Cardiac muscle cell (in vitro differentiated cells and primary cell): ENCODE results near the gene SIRT3. TPM values are rescaled to one million over a fixed set of nuclear protein-coding genes. Genes with fewer than 3 reads are reported as not detected.
"Not testable (repeated sequence)": the region's sequence is repeated elsewhere in the genome, so short reads cannot be mapped to it uniquely, and the experiment has no call there.

Experiments
- DNase-seq, 2 donors: peaks; one replicate each; pipeline versions ENCODE4 v3.0.0 to v3.0.0-alpha.2; 2010 to 2017; ENCODE audit warnings: low read depth in 1 of 2, low spot score in 1 of 2
- H3K27ac ChIP-seq: fragments of 200-600 bp; sonication (generic); 2 replicates; pipeline ENCODE4 v1.5.1; 2016
- H3K27me3 ChIP-seq: fragments of 200-600 bp; sonication (generic); 2 replicates; pipeline ENCODE4 v1.6.0; 2016; ENCODE audit warnings: control low read depth
- H3K36me3 ChIP-seq: fragments of 200-600 bp; sonication (generic); 2 replicates; pipeline ENCODE4 v1.5.1; 2016; ENCODE audit warnings: control low read depth
- H3K4me1 ChIP-seq: fragments of 200-600 bp; sonication (generic); 2 replicates; pipeline ENCODE4 v1.8.1; 2017; ENCODE audit warnings: low read depth, mild to moderate bottlenecking, mixed run types
- H3K4me3 ChIP-seq: fragments of 200-600 bp; sonication (generic); 2 replicates; pipeline ENCODE4 v1.5.1; 2016; ENCODE audit warnings: mild to moderate bottlenecking
- H3K9me3 ChIP-seq: fragments of 200-600 bp; sonication (generic); 2 replicates; pipeline ENCODE4 v1.5.1; 2017; ENCODE audit warnings: low read depth, mild to moderate bottlenecking, control low read depth
- CTCF ChIP-seq: IDR thresholded peaks from 2 replicates; pipeline ENCODE4 v1.5.1; 2012; ENCODE audit warnings: low read depth, mild to moderate bottlenecking, low read length
- polyA plus RNA-seq: library from polyadenylated mRNA; unstranded; fragments of >200 nt; fragmentation: Nextera tagmentation; extraction: Ambion mirVana; gene quantifications from 2 replicates; pipeline ENCODE4 v1.2.1, GENCODE V29; 2016
- total RNA-seq: library from RNA; depleted of rRNA; stranded (reverse); fragments of >200 nt; gene quantifications from 2 replicates; pipeline ENCODE4 v1.2.3, GENCODE V29; 2016

Gene SIRT3
- total and polyA plus RNA-seq, 2 experiments from 2014 or later: 46.1 to 53.6 TPM

DNA sequence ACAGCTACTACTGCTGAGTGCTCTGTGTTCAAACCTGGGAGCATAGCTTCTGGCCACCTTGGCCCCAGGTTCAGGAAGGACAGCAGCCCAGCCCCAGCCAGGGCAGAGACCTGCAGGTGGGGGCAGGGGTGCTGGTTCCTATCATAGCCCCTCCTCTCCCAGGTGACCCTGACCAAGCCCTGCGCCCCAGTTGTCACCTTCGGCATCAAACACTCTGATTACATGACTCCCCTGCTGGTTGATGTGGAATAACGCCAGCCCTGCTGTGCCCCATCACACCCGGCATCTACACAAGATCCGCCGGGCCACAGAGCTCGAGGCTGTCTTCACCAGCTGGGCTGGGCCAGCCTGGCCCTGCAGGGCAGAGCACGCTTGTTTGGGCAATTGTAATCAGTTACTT, 36.4 kb downstream of the SIRT3 start:
- Histone ChIP-seq H3K4me1 (no peaks in the 10 kb centered on the region), H3K27ac (no peak overlapping the region), H3K9me3 (no peaks in the 10 kb centered on the region), H3K27me3 (no peaks in the 10 kb centered on the region), H3K4me3 (no peak overlapping the region), H3K36me3 (no peaks in the 10 kb centered on the region)
- TF ChIP-seq CTCF: no peak
- DNase-seq: no peak

- TF ChIP-seq CTCF: no peak
- no peaks in the 10 kb centered on the region for H3K9me3 ChIP-seq
- H3K36me3 ChIP-seq: no peaks in the 10 kb centered on the region
- H3K27me3 ChIP-seq: no peaks in the 10 kb centered on the region
- no peak overlapping the region for H3K27ac ChIP-seq
- no peaks in the 10 kb centered on the region for H3K4me1 ChIP-seq
- no peak for DNase-seq
- no peak overlapping the region for H3K4me3 ChIP-seq
These were observed 37.0 kb downstream of the SIRT3 start for GRCh38 chr11:199004-199581.

- DNase-seq: no peak
- no peaks in the 10 kb centered on the region for H3K36me3 ChIP-seq
- H3K27me3 ChIP-seq: no peaks in the 10 kb centered on the region
- no peaks in the 10 kb centered on the region for H3K4me1 ChIP-seq
- H3K27ac ChIP-seq: no peak overlapping the region
- H3K4me3 ChIP-seq: no peak overlapping the region
- no peaks in the 10 kb centered on the region for H3K9me3 ChIP-seq
- TF ChIP-seq CTCF: no peak
These were observed 37.8 kb downstream of the SIRT3 start for GRCh38 chr11:198236-198806.

DNA sequence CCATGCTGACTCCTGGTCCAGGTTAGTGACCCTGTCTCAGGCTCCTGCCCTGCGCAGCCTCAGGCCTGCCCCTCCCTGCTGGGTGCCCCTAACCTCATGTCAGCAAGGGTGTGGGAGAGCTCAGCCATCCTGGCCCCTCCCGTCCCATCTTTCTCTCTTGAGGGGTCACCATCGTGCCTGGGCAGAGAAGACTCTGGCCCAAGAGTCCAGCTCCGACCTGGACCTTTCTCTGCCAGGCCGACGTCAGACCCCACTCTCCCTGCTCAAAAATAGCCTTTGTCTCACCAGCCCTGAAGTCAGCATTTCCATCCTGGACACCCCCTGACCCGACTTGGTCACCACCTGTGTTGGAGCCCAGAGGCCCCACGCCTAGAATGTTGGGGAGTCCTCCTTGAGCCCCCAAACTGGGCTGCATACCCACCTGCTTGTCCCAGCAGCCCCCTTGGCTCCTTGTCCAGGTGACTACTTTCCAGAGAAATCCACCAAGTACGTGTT, 38.4 kb downstream of the SIRT3 start:
- no peaks in the 10 kb centered on the region for H3K36me3 ChIP-seq
- no peaks in the 10 kb centered on the region for H3K27me3 ChIP-seq
- no peak overlapping the region for H3K4me3 ChIP-seq
- no peak overlapping the region for H3K27ac ChIP-seq
- TF ChIP-seq CTCF: no peak
- no peak for DNase-seq
- no peaks in the 10 kb centered on the region for H3K9me3 ChIP-seq
- no peaks in the 10 kb centered on the region for H3K4me1 ChIP-seq

- TF ChIP-seq CTCF: no peak
- Histone ChIP-seq H3K36me3 (no peaks in the 10 kb centered on the region), H3K4me1 (no peaks in the 10 kb centered on the region), H3K27ac (no peak overlapping the region), H3K9me3 (no peaks in the 10 kb centered on the region), H3K27me3 (no peaks in the 10 kb centered on the region), H3K4me3 (no peak overlapping the region)
- no peak for DNase-seq
These were observed 39.1 kb downstream of the SIRT3 start for GRCh38 chr11:196786-197731.

- not testable (repeated sequence) for H3K9me3 ChIP-seq, H3K27me3 ChIP-seq, H3K4me3 ChIP-seq, DNase-seq, H3K36me3 ChIP-seq, H3K27ac ChIP-seq, H3K4me1 ChIP-seq
These were observed 42.7 kb downstream of the SIRT3 start for GRCh38 chr11:193481-193880.

DNA sequence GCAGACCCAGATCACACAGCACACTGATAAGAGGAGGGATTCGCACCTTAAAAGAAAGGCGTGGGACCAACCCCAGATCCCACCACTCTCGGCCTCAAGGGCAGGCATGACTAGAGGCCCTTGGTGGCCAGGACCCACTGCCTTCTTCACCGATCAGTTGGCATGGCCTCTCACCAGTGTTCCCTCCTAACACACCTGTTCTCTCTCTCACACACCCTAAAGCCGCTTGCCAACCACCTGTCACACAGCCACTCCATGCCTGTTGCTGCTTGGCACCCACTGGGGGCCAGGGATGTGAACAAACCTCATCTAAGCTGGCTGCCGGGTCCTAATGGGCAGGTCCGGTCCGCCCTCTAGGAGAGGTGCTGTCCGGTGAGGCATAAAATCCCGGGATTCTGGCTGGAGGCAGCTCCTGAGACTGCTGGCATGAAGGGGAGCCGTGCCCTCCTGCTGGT, 43.4 kb downstream of the SIRT3 start, which contains the start of gene SCGB1C1:
SCGB1C1 (plus strand) TSS at position 405 of the 455 bp plus-strand sequence; CDS start at position 427, 22 bp downstream.
- DNase-seq, H3K4me1 ChIP-seq, H3K9me3 ChIP-seq, H3K27ac ChIP-seq, H3K27me3 ChIP-seq, H3K4me3 ChIP-seq, H3K36me3 ChIP-seq: not testable (repeated sequence)
